SU-DHL-6 (cell line): ENCODE data around the gene FOXD1.

ENCODE experiments used
- EZH2phosphoT487 ChIP-seq: fragments of 200-600 bp; sonication (generic), shearing (Covaris generic); conservative IDR thresholded peaks from 2 replicates; pipeline ENCODE4 v1.6.1; 2018; ENCODE audit warnings: mild to moderate bottlenecking, antibody characterized with exemption, low read length, moderate library complexity, mixed read lengths
- TF ChIP-seq, protein P1 (sequence below): fragments of 200-600 bp; sonication (generic); IDR thresholded peaks from one replicate; pipeline ENCODE4 v1.5.1; 2017; ENCODE audit warnings: antibody characterized with exemption, mild to moderate bottlenecking, low read length, moderate library complexity; ENCODE audit not compliant: insufficient read depth, poor library complexity, severe bottlenecking

DNA sequence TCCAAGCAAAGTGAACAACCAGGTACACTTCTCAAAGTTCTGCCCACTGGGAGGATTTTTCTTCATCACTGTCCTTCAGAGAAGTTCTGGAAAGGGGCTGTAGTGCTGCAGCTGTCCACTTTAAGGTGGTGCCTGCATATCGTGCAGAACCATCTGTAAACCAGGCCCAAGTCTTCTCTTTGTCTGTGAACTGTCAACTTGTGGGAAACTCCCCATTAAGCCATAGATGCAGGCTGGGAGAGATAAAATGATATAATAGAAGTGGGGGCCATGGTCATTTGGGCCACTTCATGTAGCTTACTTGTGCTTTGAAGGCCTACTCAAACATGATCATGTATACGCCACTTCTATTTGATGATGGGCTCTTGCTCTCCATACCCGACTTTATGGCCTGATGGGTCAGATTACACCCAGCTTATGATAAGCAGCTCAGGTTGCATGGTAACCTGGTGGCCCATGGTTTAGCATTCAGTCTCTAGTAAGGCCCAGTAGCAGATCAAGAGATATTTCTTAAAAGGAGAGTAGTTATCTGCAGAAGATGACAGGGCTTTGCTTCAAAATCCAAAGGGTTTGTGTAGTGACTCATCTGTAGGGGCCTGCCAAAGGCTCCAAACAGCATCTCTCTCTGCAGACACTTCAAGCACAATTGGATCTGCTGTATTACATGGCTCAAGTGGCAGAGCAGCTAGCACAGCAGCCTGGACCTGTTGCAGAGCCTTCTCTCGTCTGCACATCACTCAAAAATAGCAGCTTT is 34.0 kb upstream of the FOXD1 start:
- TF ChIP-seq, protein P1, sequence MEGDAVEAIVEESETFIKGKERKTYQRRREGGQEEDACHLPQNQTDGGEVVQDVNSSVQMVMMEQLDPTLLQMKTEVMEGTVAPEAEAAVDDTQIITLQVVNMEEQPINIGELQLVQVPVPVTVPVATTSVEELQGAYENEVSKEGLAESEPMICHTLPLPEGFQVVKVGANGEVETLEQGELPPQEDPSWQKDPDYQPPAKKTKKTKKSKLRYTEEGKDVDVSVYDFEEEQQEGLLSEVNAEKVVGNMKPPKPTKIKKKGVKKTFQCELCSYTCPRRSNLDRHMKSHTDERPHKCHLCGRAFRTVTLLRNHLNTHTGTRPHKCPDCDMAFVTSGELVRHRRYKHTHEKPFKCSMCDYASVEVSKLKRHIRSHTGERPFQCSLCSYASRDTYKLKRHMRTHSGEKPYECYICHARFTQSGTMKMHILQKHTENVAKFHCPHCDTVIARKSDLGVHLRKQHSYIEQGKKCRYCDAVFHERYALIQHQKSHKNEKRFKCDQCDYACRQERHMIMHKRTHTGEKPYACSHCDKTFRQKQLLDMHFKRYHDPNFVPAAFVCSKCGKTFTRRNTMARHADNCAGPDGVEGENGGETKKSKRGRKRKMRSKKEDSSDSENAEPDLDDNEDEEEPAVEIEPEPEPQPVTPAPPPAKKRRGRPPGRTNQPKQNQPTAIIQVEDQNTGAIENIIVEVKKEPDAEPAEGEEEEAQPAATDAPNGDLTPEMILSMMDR, result no peak
- TF ChIP-seq EZH2phosphoT487, result no peak
